ENCODE results near the gene SSBP3. TPM values are rescaled to one million over a fixed set of nuclear protein-coding genes. Genes with fewer than 3 reads are reported as not detected.

SSBP3 gene
- total RNA-seq, 1 experiment from 2014 or later = 37.5 TPM

DNA sequence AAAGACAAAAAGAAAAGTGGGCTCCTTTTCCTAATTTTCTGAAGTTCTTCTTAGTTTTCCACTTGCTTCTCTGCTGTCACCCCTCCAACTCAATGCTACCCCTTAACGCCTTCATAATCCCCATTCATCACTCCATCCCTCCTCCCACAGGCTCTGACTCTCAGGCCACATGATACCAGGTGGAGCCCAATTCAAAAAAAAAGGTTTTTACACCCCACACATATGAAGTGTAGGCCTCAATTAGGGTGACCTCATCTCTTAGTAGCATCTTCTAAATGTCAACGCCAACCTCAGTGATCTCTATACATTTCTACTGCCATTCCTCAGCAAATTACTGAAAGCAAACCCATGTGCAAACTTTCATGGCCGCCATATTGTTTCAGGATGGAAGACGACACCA lies 6.4 kb downstream of the SSBP3 start:
- Histone ChIP-seq H3K4me3 (replicated peaks in 1 of 2; ENCODE audit: low read depth in 1 of 2, low read length in 2 of 2) (no peak overlapping the region), H3K4me1 (ENCODE audit: control insufficient read depth in 1 of 2, insufficient read depth in 2 of 2, low read length in 2 of 2) (peaks cover 3 to 6% of the 10 kb centered on the region in 2 experiments; a peak in 3 of 4 replicates), H3K9me2 (ENCODE audit: insufficient read depth) (no peaks in the 10 kb centered on the region), H3K79me2 (ENCODE audit: insufficient read depth, low read length) (peaks cover 3% of the 10 kb centered on the region; the same call in 1 of the 2 replicates), H3K36me3 (ENCODE audit: control insufficient read depth in 1 of 2, insufficient read depth in 2 of 2, low read length in 2 of 2) (peaks cover 12 to 32% of the 10 kb centered on the region in 2 experiments; a peak in 3 of 4 replicates), H2AFZ (ENCODE audit: low read depth, low read length, poor library complexity, severe bottlenecking) (no peak overlapping the region), H3K4me2 (ENCODE audit: low read length) (no peak overlapping the region), H3K27ac (ENCODE audit: low read depth, low read length) (no peak overlapping the region), H3K9me3 (ENCODE audit: control insufficient read depth in 1 of 2, insufficient read depth in 1 of 2, low read depth in 1 of 2, low read length in 2 of 2) (no peaks in the 10 kb centered on the region), H3K9ac (ENCODE audit: low read length) (no peak overlapping the region), H3K27me3 (ENCODE audit: insufficient read depth, low read length) (no peaks in the 10 kb centered on the region), H4K20me1 (ENCODE audit: insufficient read depth) (no peaks in the 10 kb centered on the region)
- ChIA-PET POLR2A (no interaction called here), RAD21 (ENCODE audit: low non-redundant PET in 1 of 2, low total read pairs in 2 of 2, uncharacterized antibody in 2 of 2, unreplicated experiment in 2 of 2) (no interaction called here), CTCF (no interaction called here)
- ATAC-seq (no peak), DNase-seq (ENCODE audit: low read depth, low spot score) (no peak)
- intact Hi-C loops (cut with micrococcal nuclease) = loop anchor here (10.0 kb wide), 1 partner anchor 195 kb away; the partner anchor contains the start of genes CYB5RL and MRPL37
- TF ChIP-seq EZH2phosphoT487 (IDR thresholded peaks at IDR 0.05; ENCODE audit: borderline replicate concordance) (no peak), YY1 (IDR thresholded peaks at IDR 0.05; ENCODE audit: extremely low read depth, insufficient replicate concordance, low read depth, low read length) (no peak), RAD21 (IDR thresholded peaks at IDR 0.05; ENCODE audit: low read depth) (no peak), SIN3A (IDR thresholded peaks at IDR 0.05; ENCODE audit: low read depth) (no peak), CEBPB (IDR thresholded peaks at IDR 0.05; ENCODE audit: low read depth) (no peak)
- TF ChIP-seq, protein P1, sequence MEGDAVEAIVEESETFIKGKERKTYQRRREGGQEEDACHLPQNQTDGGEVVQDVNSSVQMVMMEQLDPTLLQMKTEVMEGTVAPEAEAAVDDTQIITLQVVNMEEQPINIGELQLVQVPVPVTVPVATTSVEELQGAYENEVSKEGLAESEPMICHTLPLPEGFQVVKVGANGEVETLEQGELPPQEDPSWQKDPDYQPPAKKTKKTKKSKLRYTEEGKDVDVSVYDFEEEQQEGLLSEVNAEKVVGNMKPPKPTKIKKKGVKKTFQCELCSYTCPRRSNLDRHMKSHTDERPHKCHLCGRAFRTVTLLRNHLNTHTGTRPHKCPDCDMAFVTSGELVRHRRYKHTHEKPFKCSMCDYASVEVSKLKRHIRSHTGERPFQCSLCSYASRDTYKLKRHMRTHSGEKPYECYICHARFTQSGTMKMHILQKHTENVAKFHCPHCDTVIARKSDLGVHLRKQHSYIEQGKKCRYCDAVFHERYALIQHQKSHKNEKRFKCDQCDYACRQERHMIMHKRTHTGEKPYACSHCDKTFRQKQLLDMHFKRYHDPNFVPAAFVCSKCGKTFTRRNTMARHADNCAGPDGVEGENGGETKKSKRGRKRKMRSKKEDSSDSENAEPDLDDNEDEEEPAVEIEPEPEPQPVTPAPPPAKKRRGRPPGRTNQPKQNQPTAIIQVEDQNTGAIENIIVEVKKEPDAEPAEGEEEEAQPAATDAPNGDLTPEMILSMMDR (IDR thresholded peaks at IDR 0.05 in 2 of 3, conservative IDR thresholded peaks at IDR 0.05 in 1 of 3; ENCODE audit: borderline replicate concordance in 1 of 3, insufficient read depth in 1 of 3, low read depth in 2 of 3, low read length in 2 of 3) = no peak
- TF ChIP-seq, protein P2, sequence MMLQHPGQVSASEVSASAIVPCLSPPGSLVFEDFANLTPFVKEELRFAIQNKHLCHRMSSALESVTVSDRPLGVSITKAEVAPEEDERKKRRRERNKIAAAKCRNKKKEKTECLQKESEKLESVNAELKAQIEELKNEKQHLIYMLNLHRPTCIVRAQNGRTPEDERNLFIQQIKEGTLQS (IDR thresholded peaks at IDR 0.05) = no peak
- TF ChIP-seq, protein P3, sequence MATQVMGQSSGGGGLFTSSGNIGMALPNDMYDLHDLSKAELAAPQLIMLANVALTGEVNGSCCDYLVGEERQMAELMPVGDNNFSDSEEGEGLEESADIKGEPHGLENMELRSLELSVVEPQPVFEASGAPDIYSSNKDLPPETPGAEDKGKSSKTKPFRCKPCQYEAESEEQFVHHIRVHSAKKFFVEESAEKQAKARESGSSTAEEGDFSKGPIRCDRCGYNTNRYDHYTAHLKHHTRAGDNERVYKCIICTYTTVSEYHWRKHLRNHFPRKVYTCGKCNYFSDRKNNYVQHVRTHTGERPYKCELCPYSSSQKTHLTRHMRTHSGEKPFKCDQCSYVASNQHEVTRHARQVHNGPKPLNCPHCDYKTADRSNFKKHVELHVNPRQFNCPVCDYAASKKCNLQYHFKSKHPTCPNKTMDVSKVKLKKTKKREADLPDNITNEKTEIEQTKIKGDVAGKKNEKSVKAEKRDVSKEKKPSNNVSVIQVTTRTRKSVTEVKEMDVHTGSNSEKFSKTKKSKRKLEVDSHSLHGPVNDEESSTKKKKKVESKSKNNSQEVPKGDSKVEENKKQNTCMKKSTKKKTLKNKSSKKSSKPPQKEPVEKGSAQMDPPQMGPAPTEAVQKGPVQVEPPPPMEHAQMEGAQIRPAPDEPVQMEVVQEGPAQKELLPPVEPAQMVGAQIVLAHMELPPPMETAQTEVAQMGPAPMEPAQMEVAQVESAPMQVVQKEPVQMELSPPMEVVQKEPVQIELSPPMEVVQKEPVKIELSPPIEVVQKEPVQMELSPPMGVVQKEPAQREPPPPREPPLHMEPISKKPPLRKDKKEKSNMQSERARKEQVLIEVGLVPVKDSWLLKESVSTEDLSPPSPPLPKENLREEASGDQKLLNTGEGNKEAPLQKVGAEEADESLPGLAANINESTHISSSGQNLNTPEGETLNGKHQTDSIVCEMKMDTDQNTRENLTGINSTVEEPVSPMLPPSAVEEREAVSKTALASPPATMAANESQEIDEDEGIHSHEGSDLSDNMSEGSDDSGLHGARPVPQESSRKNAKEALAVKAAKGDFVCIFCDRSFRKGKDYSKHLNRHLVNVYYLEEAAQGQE (IDR thresholded peaks at IDR 0.05; ENCODE audit: low read depth) = no peak
- no TSS peak for BruUV-seq (replicated peaks)
